SK-N-SH treated with all-trans-retinoic acid at 6 μM for 48 hours (cell line): ENCODE measurements around the gene MMD.

Experiments
- ATAC-seq: fragments of 200-7000 bp; cut with Tn5 transposase; 3 replicates; pipeline ENCODE4 v1.9.1; 2020; ENCODE audit warnings: mild to moderate bottlenecking, moderate library complexity
- ARNTL ChIP-seq: fragments of 450-650 bp; formaldehyde crosslinking; IDR thresholded peaks from 2 replicates; pipeline ENCODE4 v1.5.0; 2020; ENCODE audit warnings: low read depth, mild to moderate bottlenecking, moderate library complexity, borderline replicate concordance
- BACH2 ChIP-seq: fragments of 250-450 bp; sonication (Bioruptor Pico); IDR thresholded peaks from 2 replicates; pipeline ENCODE4 v1.9.0; 2021; ENCODE audit warnings: mild to moderate bottlenecking, borderline replicate concordance
- CREB5 ChIP-seq: fragments of 250-450 bp; sonication (Bioruptor Pico); IDR thresholded peaks from 2 replicates; pipeline ENCODE4 v1.5.1; 2020; ENCODE audit warnings: low read depth, mild to moderate bottlenecking, moderate library complexity
- CSDC2 ChIP-seq: fragments of 250-450 bp; sonication (Bioruptor Pico); IDR thresholded peaks from 2 replicates; pipeline ENCODE4 v1.5.0; 2020; ENCODE audit warnings: mild to moderate bottlenecking, moderate library complexity
- ESRRG ChIP-seq: fragments of 250-450 bp; sonication (Bioruptor Pico); IDR thresholded peaks from 2 replicates; pipeline ENCODE4 v1.6.1; 2021; ENCODE audit warnings: mild to moderate bottlenecking
- GLIS3 ChIP-seq: fragments of 250-450 bp; sonication (Bioruptor Pico); IDR thresholded peaks from 2 replicates; pipeline ENCODE4 v1.5.0; 2020; ENCODE audit warnings: mild to moderate bottlenecking, moderate library complexity
- PATZ1 ChIP-seq: fragments of 250-450 bp; sonication (Bioruptor Pico); IDR thresholded peaks from 2 replicates; pipeline ENCODE4 v1.8.0; 2020; ENCODE audit warnings: mild to moderate bottlenecking, moderate library complexity, borderline replicate concordance
- POU6F1 ChIP-seq: fragments of 250-450 bp; sonication (Bioruptor Pico); IDR thresholded peaks from 2 replicates; pipeline ENCODE4 v1.8.0; 2021; ENCODE audit warnings: low read depth, mild to moderate bottlenecking, moderate library complexity, borderline replicate concordance
- PPARA ChIP-seq: fragments of 250-450 bp; sonication (Bioruptor Pico); IDR thresholded peaks from 2 replicates; pipeline ENCODE4 v1.5.0; 2020; ENCODE audit warnings: mild to moderate bottlenecking, borderline replicate concordance
- RARB ChIP-seq: fragments of 250-450 bp; sonication (Bioruptor Pico); IDR thresholded peaks from 2 replicates; pipeline ENCODE4 v1.8.0; 2021; ENCODE audit warnings: mild to moderate bottlenecking, moderate library complexity
- SNAI2 ChIP-seq: fragments of 250-450 bp; sonication (Bioruptor Pico); IDR thresholded peaks from 2 replicates; pipeline ENCODE4 v1.5.0; 2020; ENCODE audit warnings: mild to moderate bottlenecking, moderate library complexity
- TCF4 ChIP-seq: fragments of 250-450 bp; sonication (Bioruptor Pico); IDR thresholded peaks from 2 replicates; pipeline ENCODE4 v1.8.0; 2021; ENCODE audit warnings: mild to moderate bottlenecking, moderate library complexity, borderline replicate concordance
- TOX ChIP-seq: fragments of 250-450 bp; sonication (Bioruptor Pico); IDR thresholded peaks from 2 replicates; pipeline ENCODE4 v1.8.0; 2021; ENCODE audit warnings: mild to moderate bottlenecking, moderate library complexity, borderline replicate concordance
- TSHZ2 ChIP-seq: fragments of 250-450 bp; sonication (Bioruptor Pico); IDR thresholded peaks from 2 replicates; pipeline ENCODE4 v1.5.0; 2020; ENCODE audit warnings: mild to moderate bottlenecking, moderate library complexity
- ZC3H10 ChIP-seq: fragments of 250-450 bp; sonication (Bioruptor Pico); IDR thresholded peaks from 2 replicates; pipeline ENCODE4 v1.5.1; 2021; ENCODE audit warnings: mild to moderate bottlenecking, moderate library complexity
- ZFP3 ChIP-seq: fragments of 250-450 bp; sonication (Bioruptor Pico); IDR thresholded peaks from 2 replicates; pipeline ENCODE4 v1.5.0; 2020; ENCODE audit warnings: mild to moderate bottlenecking, moderate library complexity
- ZFP30 ChIP-seq: fragments of 450-650 bp; formaldehyde crosslinking; IDR thresholded peaks from 2 replicates; pipeline ENCODE4 v1.5.0; 2022; ENCODE audit warnings: mild to moderate bottlenecking, moderate library complexity
- ZNF8 ChIP-seq: fragments of 450-650 bp; formaldehyde crosslinking; IDR thresholded peaks from 2 replicates; pipeline ENCODE4 v1.5.0; 2020; ENCODE audit warnings: mild to moderate bottlenecking, moderate library complexity

The MMD gene

GRCh38 chr17:55463600-55463999 lies 42.0 kb upstream of the MMD start (continued):
- TF ChIP-seq CSDC2 (CRISPR knock-in tag) = no peak
- TF ChIP-seq BACH2 (CRISPR knock-in tag) = no peak
- no peak for TF ChIP-seq ZFP3 (CRISPR knock-in tag)
- no peak for TF ChIP-seq GLIS3
- no peak for TF ChIP-seq ARNTL (CRISPR knock-in tag)
- TF ChIP-seq SNAI2 (CRISPR knock-in tag) = no peak
- TF ChIP-seq ZFP30 (CRISPR knock-in tag) = no peak

- TF ChIP-seq PPARA (CRISPR knock-in tag) = no peak
- TF ChIP-seq ZFP3 (CRISPR knock-in tag) = no peak
- no peak for TF ChIP-seq CREB5 (CRISPR knock-in tag)
- TF ChIP-seq ESRRG (CRISPR knock-in tag) = no peak
- no peak for TF ChIP-seq TCF4 (CRISPR knock-in tag)
- TF ChIP-seq PATZ1 (CRISPR knock-in tag) = no peak
- TF ChIP-seq ZNF8 (CRISPR knock-in tag) = no peak
- TF ChIP-seq, all 23 proteins: peak for 0
- peak; percentile 50 for ATAC-seq
Measured at GRCh38 chr17:55462711-55463110, 41.1 kb upstream of the MMD start.

GRCh38 chr17:55462234-55462633 lies 40.6 kb upstream of the MMD start:
- ATAC-seq = no peak
- TF ChIP-seq ARNTL (CRISPR knock-in tag) (no peak), ZFP3 (CRISPR knock-in tag) (no peak), ZC3H10 (CRISPR knock-in tag) (no peak), ZNF8 (CRISPR knock-in tag) (no peak), TCF4 (CRISPR knock-in tag) (no peak), TSHZ2 (CRISPR knock-in tag) (no peak), TOX (CRISPR knock-in tag) (no peak), PATZ1 (CRISPR knock-in tag) (no peak), ESRRG (CRISPR knock-in tag) (no peak), RARB (CRISPR knock-in tag) (no peak)
- TF ChIP-seq, all 23 proteins: peak for 0

GRCh38 chr17:55458978-55459377 lies 37.3 kb upstream of the MMD start:
- ATAC-seq = peak; percentile 77
- TF ChIP-seq POU6F1 (CRISPR knock-in tag) (no peak), SNAI2 (CRISPR knock-in tag) (no peak)
- TF ChIP-seq, all 23 proteins: peak for 0
